SK-N-MC (cell line): ENCODE data around the gene MRFAP1.

Experiments used
- EZH2 ChIP-seq: fragments of 200-600 bp; sonication (generic); IDR thresholded peaks from one replicate; pipeline ENCODE4 v1.6.1; 2017; ENCODE audit warnings: antibody characterized with exemption
- FOXP2 ChIP-seq: optimal IDR thresholded peaks from 2 replicates; pipeline ENCODE3; 2011; ENCODE audit warnings: mild to moderate bottlenecking, moderate library complexity; ENCODE audit not compliant: insufficient read depth; ENCODE audit errors: extremely low read length, control extremely low read depth
- POLR2AphosphoS5 ChIP-seq: IDR thresholded peaks from 2 replicates; pipeline ENCODE4 v1.6.1; 2012; ENCODE audit warnings: mild to moderate bottlenecking, low read depth, low read length, borderline replicate concordance

- TF ChIP-seq POLR2AphosphoS5 (no peak), EZH2 (no peak), FOXP2 (no peak)
Measured at GRCh38 chr4:6680372-6681034, 40.0 kb downstream of the MRFAP1 start.
